HG02884 (cell line): Measurements from ENCODE around the gene SERINC5.
"Not testable (repeated sequence)": the region's sequence is repeated elsewhere in the genome, so short reads cannot be mapped to it uniquely, and the experiment has no call there.

Experiments
- ATAC-seq: cut with Tn5 transposase; IDR thresholded peaks from one replicate; pipeline ENCODE4 v1.9.1; 2021; ENCODE audit warnings: mild to moderate bottlenecking, moderate library complexity; ENCODE audit not compliant: unreplicated experiment

SERINC5 gene

GRCh38 chr5:80255811-80256712 lies at the start of gene SERINC5:
SERINC5 (minus strand) TSS chr5:80256048; CDS start chr5:80255922, 126 bp downstream.
- ATAC-seq = peak; percentile 75

DNA sequence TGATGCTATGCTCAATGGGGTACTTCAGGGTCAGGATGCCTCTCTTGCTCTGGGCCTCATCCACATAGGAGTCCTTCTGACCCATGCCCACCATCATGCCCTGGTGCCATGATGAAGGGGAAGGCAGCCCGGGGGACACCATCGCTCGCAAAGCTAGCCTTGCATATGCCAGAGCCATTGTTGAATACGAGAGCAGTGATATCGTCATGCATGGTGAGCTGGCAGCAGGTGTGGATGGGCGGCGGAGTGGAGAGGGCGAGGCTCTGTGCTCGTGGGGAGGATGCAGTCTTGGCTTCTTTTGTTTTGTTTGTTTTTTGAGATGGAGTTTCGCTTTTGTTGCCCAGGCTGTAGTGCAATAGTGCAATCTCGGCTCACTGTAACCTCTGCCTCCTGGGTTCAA lies 46.8 kb upstream of the SERINC5 start:
- no peak for ATAC-seq

GRCh38 chr5:80301342-80301741 lies 45.5 kb upstream of the SERINC5 start:
- not testable (repeated sequence) for ATAC-seq

DNA sequence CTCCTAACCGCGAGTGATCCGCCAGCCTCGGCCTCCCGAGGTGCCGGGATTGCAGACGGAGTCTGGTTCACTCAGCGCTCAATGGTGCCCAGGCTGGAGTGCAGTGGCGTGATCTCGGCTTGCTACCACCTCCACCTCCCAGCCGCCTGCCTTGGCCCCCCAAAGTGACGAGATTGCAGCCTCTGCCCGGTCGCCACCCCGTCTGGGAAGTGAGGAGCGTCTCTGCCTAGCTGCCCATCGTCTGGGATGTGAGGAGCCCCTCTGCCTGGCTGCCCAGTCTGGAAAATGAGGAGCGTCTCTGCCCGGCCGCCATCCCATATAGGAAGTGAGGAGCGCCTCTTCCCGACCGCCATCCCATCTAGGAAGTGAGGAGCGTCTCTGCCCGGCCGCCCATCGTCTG lies 44.9 kb upstream of the SERINC5 start:
- ATAC-seq = not testable (repeated sequence)

- ATAC-seq = no peak
Observed at GRCh38 chr5:80300125-80300524, 44.3 kb upstream of the SERINC5 start.

- no peak for ATAC-seq
Observed at GRCh38 chr5:80299601-80300000, 43.8 kb upstream of the SERINC5 start.

- ATAC-seq = no peak
Observed at GRCh38 chr5:80296121-80296520, 40.3 kb upstream of the SERINC5 start.

- no peak for ATAC-seq
Observed at GRCh38 chr5:80291761-80292160, 35.9 kb upstream of the SERINC5 start.

DNA sequence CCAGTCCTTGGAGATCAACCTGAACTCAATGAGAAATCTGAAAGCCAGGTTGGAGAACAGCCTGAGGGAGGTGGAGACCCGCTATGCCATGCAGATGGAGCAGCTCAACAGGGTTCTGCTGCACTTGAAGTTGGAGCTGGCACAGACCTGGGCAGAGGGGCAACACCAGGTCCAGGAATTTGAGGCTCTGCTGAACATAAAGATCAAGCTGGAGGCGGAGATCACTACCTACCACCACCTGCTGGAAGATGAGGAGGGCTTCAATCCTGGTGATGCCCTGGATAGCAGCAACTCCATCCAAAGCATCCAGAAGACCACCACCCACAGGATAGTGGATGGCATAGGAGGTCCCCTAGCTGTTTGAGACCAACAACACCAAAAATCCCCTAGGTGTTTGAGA lies 33.5 kb upstream of the SERINC5 start:
- no peak for ATAC-seq

DNA sequence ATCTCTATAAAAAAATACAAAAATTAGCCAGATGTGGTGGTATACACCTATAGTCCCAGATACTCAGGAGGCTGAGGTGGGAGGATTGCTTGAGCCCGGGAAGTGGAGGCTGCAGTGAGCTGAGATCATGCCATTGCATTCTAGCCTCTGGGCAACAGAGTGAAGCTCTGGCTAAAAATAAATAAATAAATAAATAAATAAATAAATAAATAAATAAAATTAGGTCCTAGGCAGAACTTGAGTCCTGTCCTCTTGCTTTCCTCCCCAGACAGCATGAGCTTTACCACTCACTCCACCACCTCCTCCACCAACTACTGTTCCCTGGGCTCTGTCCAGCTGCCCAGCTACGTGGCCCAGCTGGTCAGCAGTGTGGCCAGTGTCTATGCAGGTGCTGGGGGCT lies 32.3 kb upstream of the SERINC5 start:
- ATAC-seq = no peak

DNA sequence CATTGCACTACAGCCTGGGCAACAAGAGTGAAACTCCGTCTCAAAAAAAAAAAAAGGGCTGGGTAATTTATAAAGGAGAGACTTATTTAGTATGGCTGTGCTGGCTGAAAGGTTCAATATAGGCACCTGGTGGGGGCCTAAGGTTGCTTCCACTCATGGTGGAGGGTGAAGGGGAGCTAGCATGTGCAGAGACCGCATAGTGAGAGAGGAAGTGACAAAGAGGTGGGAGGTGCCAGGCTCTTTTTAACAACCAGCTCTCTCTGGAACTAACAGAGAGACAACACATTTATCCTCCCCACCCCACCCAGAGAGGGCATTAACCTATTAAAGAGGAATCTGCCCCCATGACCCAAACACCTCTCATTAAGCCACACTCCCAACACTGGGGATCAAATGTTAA lies 28.9 kb upstream of the SERINC5 start:
- ATAC-seq = no peak

- no peak for ATAC-seq
Observed at GRCh38 chr5:80283360-80283759, 27.5 kb upstream of the SERINC5 start.

GRCh38 chr5:80282054-80282453 lies 26.2 kb upstream of the SERINC5 start:
- ATAC-seq = no peak

- ATAC-seq = no peak
Observed at GRCh38 chr5:80277191-80277590, 21.3 kb upstream of the SERINC5 start.

DNA sequence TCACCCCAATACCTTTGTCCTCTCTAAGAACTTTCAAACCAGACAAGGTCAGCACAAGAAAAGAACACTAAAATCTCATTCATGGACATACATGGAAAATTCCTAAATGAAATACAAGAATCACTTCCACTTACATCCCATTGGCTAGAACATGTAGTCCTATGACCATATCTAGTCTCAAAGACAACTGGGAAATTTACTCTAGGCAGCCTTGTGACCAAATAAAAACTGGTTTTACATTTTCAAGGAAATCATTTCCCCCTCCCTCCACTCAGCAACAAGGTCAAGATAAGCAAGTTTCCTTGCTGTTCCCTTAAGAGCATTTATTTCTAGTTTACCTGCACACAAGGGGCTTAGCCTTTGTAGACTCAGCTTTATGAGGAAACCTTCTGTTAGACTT lies 20.3 kb upstream of the SERINC5 start:
- ATAC-seq = no peak

GRCh38 chr5:80275347-80275746 lies 19.5 kb upstream of the SERINC5 start:
- ATAC-seq = no peak

GRCh38 chr5:80270543-80270942 lies 14.7 kb upstream of the SERINC5 start:
- not testable (repeated sequence) for ATAC-seq

GRCh38 chr5:80269991-80270438 lies 14.2 kb upstream of the SERINC5 start:
- no peak for ATAC-seq

- no peak for ATAC-seq
Observed at GRCh38 chr5:80268916-80269315, 13.1 kb upstream of the SERINC5 start.

DNA sequence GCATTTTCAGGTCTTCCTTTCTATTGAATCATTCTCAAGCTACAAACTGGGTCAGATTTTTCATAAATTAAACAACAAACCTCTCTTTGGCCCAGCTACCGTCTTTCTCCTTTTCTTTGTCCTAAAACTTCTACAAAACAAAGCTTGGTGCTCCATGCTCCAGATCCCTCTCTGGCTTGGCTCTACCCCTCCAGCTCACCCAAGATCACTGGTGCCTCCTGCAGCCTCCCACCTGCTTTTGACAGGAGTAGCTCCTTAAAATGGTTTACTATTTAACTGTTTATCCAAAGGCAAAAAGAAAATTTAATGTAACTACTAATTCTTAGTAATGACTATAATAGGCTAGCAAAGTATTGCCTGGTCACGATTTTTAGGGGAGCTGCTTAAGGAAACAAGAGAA lies 10.7 kb upstream of the SERINC5 start:
- no peak for ATAC-seq

GRCh38 chr5:80260461-80260860 lies 4.6 kb upstream of the SERINC5 start:
- no peak for ATAC-seq

GRCh38 chr5:80259511-80260203 lies 3.8 kb upstream of the SERINC5 start:
- ATAC-seq = no peak
